Measurements from ENCODE around the gene KRTAP12-1. TPM values are rescaled to one million over a fixed set of nuclear protein-coding genes. Genes with fewer than 3 reads are reported as not detected.

Gene KRTAP12-1
- total and polyA plus RNA-seq, 2 donors (not counting 3 experiments of a cell fraction or from before 2014, with no cell fraction given), result not detected

DNA sequence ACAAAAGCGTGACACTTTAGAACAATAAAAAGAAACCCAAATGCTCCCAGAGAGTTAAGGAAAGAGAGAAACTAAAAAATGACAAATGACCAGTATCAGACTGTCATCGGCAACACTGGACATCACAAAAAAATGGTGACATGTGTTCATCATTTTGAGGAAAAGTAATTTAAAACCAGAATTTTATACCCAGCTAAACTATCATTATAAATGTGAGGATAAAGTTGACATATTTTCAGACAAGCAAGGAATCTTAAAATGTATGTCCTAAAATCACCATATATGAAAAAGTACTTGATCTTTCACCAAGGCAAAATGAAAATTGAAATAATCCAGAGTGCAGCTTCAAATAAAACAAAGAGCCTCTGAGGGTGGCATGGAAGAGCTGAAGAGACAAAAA lies 37.1 kb downstream of the KRTAP12-1 start:
- intact Hi-C loops (cut with micrococcal nuclease) (no loop called here), dilution Hi-C loops (cut with MboI; ENCODE audit: extremely low pct_ligation_motif_present, low sequenced_read_pairs) (no loop called here)
- Histone ChIP-seq H3K9me3 (replicated peaks; ENCODE audit: control insufficient read depth, insufficient read depth, low read length) (no peaks in the 10 kb centered on the region), H3K79me2 (ENCODE audit: control insufficient read depth, insufficient read depth, low read length) (no peaks in the 10 kb centered on the region), H3K27ac (ENCODE audit: insufficient read depth, low read depth, low read length) (no peak overlapping the region), H3K4me2 (ENCODE audit: insufficient read depth, low read length) (no peak overlapping the region), H3K9ac (replicated peaks; ENCODE audit: extremely low read depth, insufficient read depth, low read length) (no peak overlapping the region), H2AFZ (ENCODE audit: low read depth, low read length) (no peak overlapping the region), H3K9me1 (replicated peaks; ENCODE audit: control insufficient read depth, extremely low read depth, insufficient read depth, low read length) (no peaks in the 10 kb centered on the region), H3K36me3 (ENCODE audit: control insufficient read depth in 2 of 2, extremely low read depth in 1 of 2, insufficient read depth in 2 of 2, low read length in 2 of 2) (no peaks in the 10 kb centered on the region), H3K4me3 (replicated peaks in 1 of 3; ENCODE audit: insufficient read depth in 1 of 3, low read depth in 1 of 3, low read length in 3 of 3) (no peak overlapping the region), H3K4me1 (ENCODE audit: control insufficient read depth, extremely low read depth, insufficient read depth, low read length) (no peaks in the 10 kb centered on the region), H4K20me1 (replicated peaks; ENCODE audit: control insufficient read depth, extremely low read depth, insufficient read depth, low read length) (no peaks in the 10 kb centered on the region), H3K27me3 (ENCODE audit: control insufficient read depth in 2 of 2, insufficient read depth in 2 of 2, low read length in 2 of 2) (no peaks in the 10 kb centered on the region)
- POLR2A ChIA-PET, result no interaction called here
- no peak for FAIRE-seq
- CTCF ChIA-PET, result no interaction called here
- TF ChIP-seq POLR2AphosphoS5 (IDR thresholded peaks at IDR 0.05; ENCODE audit: insufficient read depth, low read depth, low read length) (no peak), MYC (IDR thresholded peaks at IDR 0.05; ENCODE audit: low read depth, low read length) (no peak), JUN (IDR thresholded peaks at IDR 0.05; ENCODE audit: borderline replicate concordance, insufficient read depth, insufficient read length, low read depth) (no peak), FOS (IDR thresholded peaks at IDR 0.05; ENCODE audit: borderline replicate concordance, insufficient read depth, low read length) (no peak), EZH2 (IDR thresholded peaks at IDR 0.05; ENCODE audit: borderline replicate concordance, low read depth, low read length, severe bottlenecking) (no peak), POLR2A (IDR thresholded peaks at IDR 0.05; ENCODE audit: low read depth, low read length) (no peak), GATA2 (IDR thresholded peaks at IDR 0.05; ENCODE audit: insufficient read depth, insufficient read length, low read depth, low read length) (no peak)
- TF ChIP-seq, protein P1, sequence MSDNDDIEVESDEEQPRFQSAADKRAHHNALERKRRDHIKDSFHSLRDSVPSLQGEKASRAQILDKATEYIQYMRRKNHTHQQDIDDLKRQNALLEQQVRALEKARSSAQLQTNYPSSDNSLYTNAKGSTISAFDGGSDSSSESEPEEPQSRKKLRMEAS (IDR thresholded peaks at IDR 0.05; ENCODE audit: insufficient read depth, insufficient read length), result no peak
- TF ChIP-seq, protein P2, sequence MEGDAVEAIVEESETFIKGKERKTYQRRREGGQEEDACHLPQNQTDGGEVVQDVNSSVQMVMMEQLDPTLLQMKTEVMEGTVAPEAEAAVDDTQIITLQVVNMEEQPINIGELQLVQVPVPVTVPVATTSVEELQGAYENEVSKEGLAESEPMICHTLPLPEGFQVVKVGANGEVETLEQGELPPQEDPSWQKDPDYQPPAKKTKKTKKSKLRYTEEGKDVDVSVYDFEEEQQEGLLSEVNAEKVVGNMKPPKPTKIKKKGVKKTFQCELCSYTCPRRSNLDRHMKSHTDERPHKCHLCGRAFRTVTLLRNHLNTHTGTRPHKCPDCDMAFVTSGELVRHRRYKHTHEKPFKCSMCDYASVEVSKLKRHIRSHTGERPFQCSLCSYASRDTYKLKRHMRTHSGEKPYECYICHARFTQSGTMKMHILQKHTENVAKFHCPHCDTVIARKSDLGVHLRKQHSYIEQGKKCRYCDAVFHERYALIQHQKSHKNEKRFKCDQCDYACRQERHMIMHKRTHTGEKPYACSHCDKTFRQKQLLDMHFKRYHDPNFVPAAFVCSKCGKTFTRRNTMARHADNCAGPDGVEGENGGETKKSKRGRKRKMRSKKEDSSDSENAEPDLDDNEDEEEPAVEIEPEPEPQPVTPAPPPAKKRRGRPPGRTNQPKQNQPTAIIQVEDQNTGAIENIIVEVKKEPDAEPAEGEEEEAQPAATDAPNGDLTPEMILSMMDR (IDR thresholded peaks at IDR 0.05; ENCODE audit: extremely low read depth in 1 of 2, insufficient read depth in 1 of 2, low read depth in 1 of 2, low read length in 2 of 2), result no peak
- DNase-seq (ENCODE audit: low read depth, low spot score), result no peak
- BruUV-seq (replicated peaks), result no TSS peak
